A549 treated with RU486 at 1 μM for 4 hours (cell line): ENCODE data around the gene C9orf152. TPM values are rescaled to one million over a fixed set of nuclear protein-coding genes. Genes with fewer than 3 reads are reported as not detected.

Experiments
- total RNA-seq: library from RNA; stranded (reverse); fragments of 200-300 nt; extraction: Qiagen RNA extraction; gene quantifications from 5 replicates; pipeline ENCODE4 v1.2.3, GENCODE V29; 2022; ENCODE audit warnings: low read depth

Gene C9orf152
- 0.05 to 0.18 TPM (median 0.15 TPM) in 3 of 5 replicates, not detected in the others for total RNA-seq

GRCh38 chr9:110208031-110208430 lies at the start of gene C9orf152:
Gene C9orf152, minus strand, starts transcription at chr9:110208159. Its CDS starts 580 bp downstream, at chr9:110207579.

DNA sequence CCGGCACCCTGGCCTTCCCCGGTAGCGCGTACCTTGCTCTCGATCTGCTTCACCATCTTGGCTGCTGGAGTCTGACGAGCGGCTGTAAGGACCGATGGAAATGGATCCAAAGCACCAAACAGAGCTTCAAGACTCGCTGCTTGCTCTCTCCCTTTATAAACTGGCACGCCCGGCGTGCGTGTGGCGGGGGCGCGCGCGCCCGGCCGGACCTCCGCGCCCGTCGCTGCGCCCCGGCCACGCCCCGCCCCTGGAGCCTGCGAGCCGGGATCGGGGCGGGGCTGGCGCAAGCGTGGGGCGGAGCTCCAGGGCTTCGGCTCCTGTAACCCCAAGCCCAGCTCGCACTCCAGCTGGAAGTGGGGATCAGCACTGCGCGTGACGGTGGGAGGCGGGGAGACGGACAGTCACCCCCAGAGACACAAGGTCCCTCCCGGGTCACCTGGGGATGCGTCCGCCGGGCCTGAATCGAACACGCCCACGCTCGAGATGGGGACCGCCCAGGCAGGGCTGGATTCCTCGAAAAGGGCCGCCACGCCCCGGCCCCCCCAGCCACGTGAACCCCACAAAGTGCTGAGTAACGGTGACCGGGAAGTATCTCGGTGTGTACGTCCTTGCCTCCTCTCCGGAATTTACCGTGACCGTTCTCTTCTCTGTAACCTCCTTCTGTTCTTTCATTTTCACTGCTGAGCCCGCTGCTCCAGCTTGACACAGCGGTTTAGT lies 48.6 kb upstream of the C9orf152 start, which contains the start of gene TXN:
Gene TXN, minus strand, starts transcription at position 128 of the 717 bp plus-strand sequence. Its CDS starts 72 bp downstream, at position 56.

Other genes starting within 250 kb of the C9orf152 start
- gene TXN, start 48.3 kb upstream of the C9orf152 start, total RNA-seq: 1,188 to 1,427 TPM (median 1,329 TPM) in 5 replicates
- gene TXNDC8, start 129.7 kb upstream of the C9orf152 start, total RNA-seq: not detected in 5 replicates